OCI-LY7 (cell line): ENCODE data around the gene NME9.

Source experiments
- EZH2phosphoT487 ChIP-seq: fragments of 200-600 bp; sonication (generic); IDR thresholded peaks from 2 replicates; pipeline ENCODE4 v1.6.1; 2018; ENCODE audit warnings: low read depth, borderline replicate concordance, mild to moderate bottlenecking, mixed run types, antibody characterized with exemption, low read length, moderate library complexity, mixed read lengths
- TF ChIP-seq, protein P1 (sequence below): fragments of 200-600 bp; sonication (generic); conservative IDR thresholded peaks from 2 replicates; pipeline ENCODE4 v1.5.1; 2014; ENCODE audit warnings: mild to moderate bottlenecking, antibody characterized with exemption, low read length, moderate library complexity, mixed read lengths

- no peak for TF ChIP-seq EZH2phosphoT487
- TF ChIP-seq, protein P1, sequence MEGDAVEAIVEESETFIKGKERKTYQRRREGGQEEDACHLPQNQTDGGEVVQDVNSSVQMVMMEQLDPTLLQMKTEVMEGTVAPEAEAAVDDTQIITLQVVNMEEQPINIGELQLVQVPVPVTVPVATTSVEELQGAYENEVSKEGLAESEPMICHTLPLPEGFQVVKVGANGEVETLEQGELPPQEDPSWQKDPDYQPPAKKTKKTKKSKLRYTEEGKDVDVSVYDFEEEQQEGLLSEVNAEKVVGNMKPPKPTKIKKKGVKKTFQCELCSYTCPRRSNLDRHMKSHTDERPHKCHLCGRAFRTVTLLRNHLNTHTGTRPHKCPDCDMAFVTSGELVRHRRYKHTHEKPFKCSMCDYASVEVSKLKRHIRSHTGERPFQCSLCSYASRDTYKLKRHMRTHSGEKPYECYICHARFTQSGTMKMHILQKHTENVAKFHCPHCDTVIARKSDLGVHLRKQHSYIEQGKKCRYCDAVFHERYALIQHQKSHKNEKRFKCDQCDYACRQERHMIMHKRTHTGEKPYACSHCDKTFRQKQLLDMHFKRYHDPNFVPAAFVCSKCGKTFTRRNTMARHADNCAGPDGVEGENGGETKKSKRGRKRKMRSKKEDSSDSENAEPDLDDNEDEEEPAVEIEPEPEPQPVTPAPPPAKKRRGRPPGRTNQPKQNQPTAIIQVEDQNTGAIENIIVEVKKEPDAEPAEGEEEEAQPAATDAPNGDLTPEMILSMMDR = peak; percentile 26; the same call in 1 of the 2 replicates
Observed at GRCh38 chr3:138284957-138285477, 44.6 kb downstream of the NME9 start.
